H1 (cell line): Measurements from ENCODE around the gene HEXIM2. TPM values are rescaled to one million over a fixed set of nuclear protein-coding genes. Genes with fewer than 3 reads are reported as not detected.

ENCODE experiments used
- ASH2L ChIP-seq: fragments of 200-600, 300-600 bp; sonication (generic); IDR thresholded peaks from one replicate; pipeline ENCODE4 v1.7.1; 2017; ENCODE audit warnings: low read length
- BACH1 ChIP-seq: IDR thresholded peaks from 2 replicates; pipeline ENCODE4 v1.6.1; 2012; ENCODE audit warnings: low read length, improper control_type of control experiment
- BRCA1 ChIP-seq: IDR thresholded peaks from 2 replicates; pipeline ENCODE4 v1.6.1; 2012; ENCODE audit warnings: low read depth, low read length, improper control_type of control experiment
- CBX5 ChIP-seq: fragments of 300-800, 300-1000 bp; sonication (generic); IDR thresholded peaks from 2 replicates; pipeline ENCODE4 v1.7.1; 2016; ENCODE audit warnings: antibody characterized with exemption, low read length, low read depth
- EGR1 ChIP-seq: IDR thresholded peaks from 2 replicates; pipeline ENCODE4 v1.6.1; 2011; ENCODE audit warnings: low read depth, low read length, borderline replicate concordance
- EP300 ChIP-seq, 2 experiments: IDR thresholded peaks; 1 replicate in 1 of 2; 2 replicates in 1 of 2; pipeline ENCODE4 v1.6.1; 2011 to 2012; ENCODE audit warnings: low read depth in 2 of 2, low read length in 2 of 2, mild to moderate bottlenecking in 2 of 2, borderline replicate concordance in 1 of 2, inconsistent platforms in 1 of 2, moderate library complexity in 1 of 2
- HDAC2 ChIP-seq, 2 experiments: fragments of 300-600 bp in 1 of 2; sonication (generic) in 1 of 2; IDR thresholded peaks; 2 replicates each; pipeline ENCODE4 v1.6.1; 2011 to 2012; ENCODE audit warnings: low read depth in 2 of 2, low read length in 2 of 2, mild to moderate bottlenecking in 2 of 2, moderate library complexity in 2 of 2, borderline replicate concordance in 1 of 2, inconsistent platforms in 1 of 2
- POU5F1 ChIP-seq: IDR thresholded peaks from 2 replicates; pipeline ENCODE4 v1.6.1; 2011; ENCODE audit warnings: low read depth, mild to moderate bottlenecking, low read length, moderate library complexity
- RAD21 ChIP-seq, 2 experiments: IDR thresholded peaks in 1 of 2; conservative IDR thresholded peaks in 1 of 2; 2 replicates each; pipeline ENCODE4 v1.6.1; 2011; ENCODE audit warnings: low read depth in 2 of 2, low read length in 2 of 2, improper control_type of control experiment in 1 of 2, inconsistent platforms in 1 of 2, mild to moderate bottlenecking in 1 of 2, moderate library complexity in 1 of 2
- RNF2 ChIP-seq: fragments of 200-900, 300-1000 bp; sonication (generic); IDR thresholded peaks from 2 replicates; pipeline ENCODE4 v1.7.1; 2016; ENCODE audit warnings: borderline replicate concordance, low read depth, mild to moderate bottlenecking, antibody characterized with exemption, low read length; ENCODE audit not compliant: poor library complexity, severe bottlenecking; ENCODE audit errors: missing control alignments
- SIN3A ChIP-seq, 2 experiments: IDR thresholded peaks in 1 of 2; conservative IDR thresholded peaks in 1 of 2; 2 replicates each; pipeline ENCODE4 v1.6.1; 2011 to 2012; ENCODE audit warnings: low read length in 2 of 2, improper control_type of control experiment in 1 of 2, low read depth in 1 of 2, mild to moderate bottlenecking in 1 of 2
- SIRT6 ChIP-seq: IDR thresholded peaks from one replicate; pipeline ENCODE4 v1.7.1; 2012; ENCODE audit warnings: low read length, inconsistent platforms
- SRF ChIP-seq: IDR thresholded peaks from 2 replicates; pipeline ENCODE4 v1.6.1; 2011; ENCODE audit warnings: mild to moderate bottlenecking, low read depth, low read length, moderate library complexity
- TAF1 ChIP-seq: IDR thresholded peaks from 2 replicates; pipeline ENCODE4 v1.6.1; 2011; ENCODE audit warnings: mild to moderate bottlenecking, low read depth, low read length
- TAF7 ChIP-seq: optimal IDR thresholded peaks from 2 replicates; pipeline ENCODE3; 2011; ENCODE audit warnings: low read depth, mild to moderate bottlenecking, inconsistent platforms, low read length, moderate library complexity, borderline replicate concordance
- TCF12 ChIP-seq: IDR thresholded peaks from 2 replicates; pipeline ENCODE4 v1.6.1; 2011; ENCODE audit warnings: low read depth, mild to moderate bottlenecking, low read length
- polyA plus RNA-seq, 7 experiments: library from polyadenylated mRNA; depleted of rRNA in 3 of 7; stranded (reverse) in 5 of 7; unstranded in 2 of 7; fragments of >200 nt in 5 of 7; fragments of 200-250 nt in 2 of 7; gene quantifications; 1 replicate in 5 of 7; 2 replicates in 1 of 7; 4 replicates in 1 of 7; pipeline versions ENCODE4 v1.2.1 to v1.2.3, GENCODE V29; 2011 to 2013; ENCODE audit warnings: missing spikeins in 2 of 7, mixed read lengths in 2 of 7
- total RNA-seq: library from RNA; stranded (reverse); fragmentation: NEBNext Ultra II Directional; extraction: Animal tissue kit (Norgen Biotek cat#: 25700); gene quantifications from 2 replicates; pipeline ENCODE4 v1.2.1, GENCODE V29; 2021
- TF ChIP-seq, protein P1 (sequence below): IDR thresholded peaks from 2 replicates; pipeline ENCODE4 v1.6.1; 2012; ENCODE audit warnings: low read length, inconsistent platforms
- TF ChIP-seq, protein P2 (sequence below): IDR thresholded peaks from 2 replicates; pipeline ENCODE4 v1.6.1; 2012; ENCODE audit warnings: inconsistent platforms
- TF ChIP-seq, protein P3 (sequence below): IDR thresholded peaks from 2 replicates; pipeline ENCODE4 v1.6.1; 2011; ENCODE audit warnings: low read depth, mild to moderate bottlenecking, low read length; ENCODE audit not compliant: insufficient read depth

Gene HEXIM2
- total and polyA plus RNA-seq, 2 of the 8 experiments (the other 6 are each of a cell fraction or from before 2014, with no cell fraction given), result 7.5 to 13.2 TPM

DNA sequence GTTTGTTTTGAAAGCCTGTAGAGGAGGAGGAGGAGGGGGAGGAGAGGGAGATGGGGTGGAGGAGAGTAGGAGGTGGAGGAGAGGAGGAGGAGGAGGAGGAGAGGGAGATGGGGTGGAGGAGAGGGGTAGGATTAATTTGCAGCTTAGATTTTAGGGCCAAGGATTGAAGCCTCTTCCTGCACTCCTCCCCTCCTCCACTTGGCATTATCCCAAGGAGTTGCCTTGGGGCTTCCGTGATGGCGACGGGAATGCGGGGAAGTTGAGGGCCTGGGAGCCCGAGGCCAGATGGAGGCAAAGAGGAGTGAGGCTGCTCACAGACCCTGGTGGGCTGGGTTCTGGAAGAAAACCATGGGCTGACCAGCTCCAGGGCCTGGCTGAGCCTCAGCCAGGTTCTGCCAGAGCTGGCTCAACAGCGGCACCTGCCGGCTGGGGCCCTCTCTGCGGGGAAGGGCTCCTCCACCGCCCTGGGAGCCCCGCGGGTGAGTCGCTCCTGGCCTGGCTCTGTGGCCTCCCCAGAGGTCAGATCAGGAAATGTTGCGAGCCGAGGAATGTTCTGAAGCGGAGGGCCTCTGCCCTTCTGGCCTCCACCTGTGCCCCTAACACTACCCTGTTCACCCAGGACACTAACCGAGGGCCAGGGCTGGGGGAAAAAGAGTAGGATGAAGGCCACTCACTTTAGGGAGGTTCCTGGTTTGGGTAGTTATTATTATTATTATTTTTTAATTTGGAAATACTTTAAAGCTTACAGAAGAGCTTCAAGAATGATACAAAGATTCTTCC, 36.1 kb downstream of the HEXIM2 start (continued):
- TF ChIP-seq, protein P1, sequence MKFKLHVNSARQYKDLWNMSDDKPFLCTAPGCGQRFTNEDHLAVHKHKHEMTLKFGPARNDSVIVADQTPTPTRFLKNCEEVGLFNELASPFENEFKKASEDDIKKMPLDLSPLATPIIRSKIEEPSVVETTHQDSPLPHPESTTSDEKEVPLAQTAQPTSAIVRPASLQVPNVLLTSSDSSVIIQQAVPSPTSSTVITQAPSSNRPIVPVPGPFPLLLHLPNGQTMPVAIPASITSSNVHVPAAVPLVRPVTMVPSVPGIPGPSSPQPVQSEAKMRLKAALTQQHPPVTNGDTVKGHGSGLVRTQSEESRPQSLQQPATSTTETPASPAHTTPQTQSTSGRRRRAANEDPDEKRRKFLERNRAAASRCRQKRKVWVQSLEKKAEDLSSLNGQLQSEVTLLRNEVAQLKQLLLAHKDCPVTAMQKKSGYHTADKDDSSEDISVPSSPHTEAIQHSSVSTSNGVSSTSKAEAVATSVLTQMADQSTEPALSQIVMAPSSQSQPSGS, result peak; percentile 74; the same call in 1 of the 2 replicates
- peak; percentile 93 for TF ChIP-seq TAF7
- 0 out of 4 replicates have a peak, but pooled peaks have one; percentile 13 to 66 for TF ChIP-seq HDAC2 (IDR thresholded peaks at IDR 0.05; ENCODE audit: borderline replicate concordance in 1 of 2, low read depth in 2 of 2, low read length in 2 of 2)
- TF ChIP-seq POU5F1, result no peak
- 0 out of 2 replicates have a peak, but pooled peaks have one; percentile 23 for TF ChIP-seq SRF
- TF ChIP-seq EGR1, result peak; percentile 42; the same call in 1 of the 2 replicates
- TF ChIP-seq ASH2L, result peak; percentile 58
- peak; percentile 48 to 82; a peak in 2 of 4 replicates for TF ChIP-seq SIN3A (conservative IDR thresholded peaks at IDR 0.05 in 1 of 2, IDR thresholded peaks at IDR 0.05 in 1 of 2; ENCODE audit: low read depth in 1 of 2, low read length in 2 of 2)
- TF ChIP-seq TCF12, result peak; percentile 61; the same call in 1 of the 2 replicates
- no peak for TF ChIP-seq RNF2
- TF ChIP-seq RAD21 (IDR thresholded peaks at IDR 0.05 in 1 of 2, conservative IDR thresholded peaks at IDR 0.05 in 1 of 2; ENCODE audit: low read depth in 2 of 2, low read length in 2 of 2), result peak; percentile 93 to 100
- no peak for TF ChIP-seq SIRT6
- TF ChIP-seq TAF1, result peak; percentile 65
- TF ChIP-seq CBX5, result no peak
- TF ChIP-seq, protein P2, sequence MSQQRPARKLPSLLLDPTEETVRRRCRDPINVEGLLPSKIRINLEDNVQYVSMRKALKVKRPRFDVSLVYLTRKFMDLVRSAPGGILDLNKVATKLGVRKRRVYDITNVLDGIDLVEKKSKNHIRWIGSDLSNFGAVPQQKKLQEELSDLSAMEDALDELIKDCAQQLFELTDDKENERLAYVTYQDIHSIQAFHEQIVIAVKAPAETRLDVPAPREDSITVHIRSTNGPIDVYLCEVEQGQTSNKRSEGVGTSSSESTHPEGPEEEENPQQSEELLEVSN, result no peak
- TF ChIP-seq BRCA1, result no peak
- TF ChIP-seq BACH1, result no peak
- TF ChIP-seq EP300 (IDR thresholded peaks at IDR 0.05; ENCODE audit: borderline replicate concordance in 1 of 2, low read depth in 2 of 2, low read length in 2 of 2), result peak in 1 of 2 experiments; percentile 55; a peak in 1 of 3 replicates
- TF ChIP-seq, protein P3, sequence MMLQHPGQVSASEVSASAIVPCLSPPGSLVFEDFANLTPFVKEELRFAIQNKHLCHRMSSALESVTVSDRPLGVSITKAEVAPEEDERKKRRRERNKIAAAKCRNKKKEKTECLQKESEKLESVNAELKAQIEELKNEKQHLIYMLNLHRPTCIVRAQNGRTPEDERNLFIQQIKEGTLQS, result peak; percentile 60; the same call in 1 of the 2 replicates
